ENCODE measurements around the gene ENTPD2. TPM values are rescaled to one million over a fixed set of nuclear protein-coding genes. Genes with fewer than 3 reads are reported as not detected.

ENTPD2 gene
- total RNA-seq (not detected), polyA plus RNA-seq (not detected)

- no peak within 1 kb of the TSS for H3K4me3 ChIP-seq (ENCODE audit: low read length in 2 of 2)
- no peaks in the 10 kb centered on the region for H3K36me3 ChIP-seq (ENCODE audit: insufficient read depth, low read length)
- ChIA-PET CTCF (ENCODE audit: partially characterized antibody) (interaction anchor here (2.5 kb wide), 1 partner anchor 10 kb away, joined by 12 read pairs; no protein-coding TSS in a partner anchor), POLR2A (ENCODE audit: partially characterized antibody) (interaction anchor here (0.7 to 1.0 kb wide), 2 partner anchors 13 to 23 kb away, joined by 3 read pairs; partner anchors contain the start of gene UAP1L1)
- intact Hi-C loops (cut with micrococcal nuclease), result no loop called here
- H3K27ac ChIP-seq (ENCODE audit: low read depth, low read length), result no peak within 1 kb of the TSS
- no peaks in the 10 kb centered on the region for H3K9me3 ChIP-seq (ENCODE audit: control insufficient read depth in 1 of 2, low read length in 2 of 2)
- peaks cover 0 to 5% (median 0%) of the 10 kb centered on the region in 8 donors for H3K9me3 Mint-ChIP-seq
- peaks cover 15% of the 10 kb centered on the region for H3K4me1 ChIP-seq (ENCODE audit: insufficient read depth, low read length)
- H3K4me3 Mint-ChIP-seq, result peak within 1 kb of the TSS in 1 of 8 donors; percentile 12
- H3K36me3 Mint-ChIP-seq, result no peaks in the 10 kb centered on the region
- H3K27ac Mint-ChIP-seq, result no peak within 1 kb of the TSS
- H3K4me1 Mint-ChIP-seq, result peaks cover 0 to 5% (median 3%) of the 10 kb centered on the region in 4 donors
- H3K27me3 Mint-ChIP-seq, result peaks cover 9 to 10% of the 10 kb centered on the region in 2 donors
- H3K27me3 ChIP-seq (ENCODE audit: insufficient read depth, low read length), result peaks cover 32% of the 10 kb centered on the region
- DNase-seq, result peak in 1 of 5 donors; percentile 52
Observed at GRCh38 chr9:137053944-137054931, at the start of gene ENTPD2. Gene ENTPD2 (minus strand): TSS chr9:137054061. CDS start chr9:137053997, 64 bp downstream.

GRCh38 chr9:137103206-137103999, 49.5 kb upstream of the ENTPD2 start:
- Histone ChIP-seq H3K36me3 (ENCODE audit: insufficient read depth, low read length) (peaks cover 64% of the 10 kb centered on the region), H3K4me3 (ENCODE audit: low read length in 2 of 2) (no peak overlapping the region), H3K27ac (ENCODE audit: low read depth, low read length) (no peak overlapping the region), H3K9me3 (ENCODE audit: control insufficient read depth in 1 of 2, low read length in 2 of 2) (no peaks in the 10 kb centered on the region), H3K27me3 (ENCODE audit: insufficient read depth, low read length) (no peaks in the 10 kb centered on the region), H3K4me1 (ENCODE audit: insufficient read depth, low read length) (no peaks in the 10 kb centered on the region)
- Mint-ChIP-seq H3K4me3 (no peak overlapping the region), H3K4me1 (peaks cover 0 to 4% (median 0%) of the 10 kb centered on the region in 4 donors), H3K27me3 (no peaks in the 10 kb centered on the region), H3K36me3 (peaks cover 8 to 16% of the 10 kb centered on the region in 2 donors), H3K27ac (no peak overlapping the region), H3K9me3 (no peaks in the 10 kb centered on the region)
- CTCF ChIA-PET (ENCODE audit: partially characterized antibody), result interaction anchor here (1.8 kb wide), 1 partner anchor 8 kb away, joined by 5 read pairs; no protein-coding TSS in a partner anchor
- intact Hi-C loops (cut with micrococcal nuclease), result no loop called here
- no peak for DNase-seq
- POLR2A ChIA-PET (ENCODE audit: partially characterized antibody), result no interaction called here

- POLR2A ChIA-PET (ENCODE audit: partially characterized antibody), result no interaction called here
- Histone ChIP-seq H3K27me3 (ENCODE audit: insufficient read depth, low read length) (no peaks in the 10 kb centered on the region), H3K4me3 (ENCODE audit: low read length in 2 of 2) (no peak overlapping the region), H3K4me1 (ENCODE audit: insufficient read depth, low read length) (peaks cover 25% of the 10 kb centered on the region), H3K36me3 (ENCODE audit: insufficient read depth, low read length) (peaks cover 48% of the 10 kb centered on the region), H3K9me3 (ENCODE audit: control insufficient read depth in 1 of 2, low read length in 2 of 2) (no peaks in the 10 kb centered on the region), H3K27ac (ENCODE audit: low read depth, low read length) (no peak overlapping the region)
- Mint-ChIP-seq H3K27ac (peak overlapping the region in 2 of 7 donors; percentile 29 to 83), H3K4me1 (peaks cover 10 to 22% (median 17%) of the 10 kb centered on the region in 4 donors), H3K4me3 (no peak overlapping the region), H3K9me3 (peaks cover 0 to 1% (median 0%) of the 10 kb centered on the region in 8 donors), H3K36me3 (peaks cover 13 to 24% of the 10 kb centered on the region in 2 donors), H3K27me3 (no peaks in the 10 kb centered on the region)
- CTCF ChIA-PET (ENCODE audit: partially characterized antibody), result no interaction called here
- intact Hi-C loops (cut with micrococcal nuclease), result no loop called here
- no peak for DNase-seq
Observed at GRCh38 chr9:137099231-137099630, 45.4 kb upstream of the ENTPD2 start.

GRCh38 chr9:137097761-137098462, 44.1 kb upstream of the ENTPD2 start:
- no peak overlapping the region for H3K27ac ChIP-seq (ENCODE audit: low read depth, low read length)
- POLR2A ChIA-PET (ENCODE audit: partially characterized antibody), result interaction anchor here (1.1 to 1.9 kb wide), 2 partner anchors 11 to 91 kb away, joined by 3 to 6 read pairs; partner anchors contain the start of genes ANAPC2, MAN1B1 and SSNA1

GRCh38 chr9:137096785-137097546, 43.1 kb upstream of the ENTPD2 start:
- peak overlapping the region in 1 of 2 donors; percentile 65 for H3K4me3 ChIP-seq (ENCODE audit: low read length in 2 of 2)
- H3K27ac ChIP-seq (ENCODE audit: low read depth, low read length), result peak overlapping the region; percentile 80
- H3K36me3 ChIP-seq (ENCODE audit: insufficient read depth, low read length), result peaks cover 28% of the 10 kb centered on the region
- H3K27me3 ChIP-seq (ENCODE audit: insufficient read depth, low read length), result no peaks in the 10 kb centered on the region
- POLR2A ChIA-PET (ENCODE audit: partially characterized antibody), result interaction anchor here (1.4 to 2.9 kb wide), 7 partner anchors 9 to 143 kb away, joined by 3 to 86 read pairs (median 19); partner anchors contain the start of genes ANAPC2, DPP7, MAN1B1 and RNF208
- intact Hi-C loops (cut with micrococcal nuclease), result no loop called here
- no peak for DNase-seq
- H3K9me3 ChIP-seq (ENCODE audit: control insufficient read depth in 1 of 2, low read length in 2 of 2), result no peaks in the 10 kb centered on the region
- H3K27ac Mint-ChIP-seq, result peak overlapping the region; percentile 88 to 97 (median 96)
- peaks cover 0 to 4% (median 0%) of the 10 kb centered on the region in 8 donors for H3K9me3 Mint-ChIP-seq
- CTCF ChIA-PET (ENCODE audit: partially characterized antibody), result interaction anchor here (1.6 to 3.1 kb wide), 6 partner anchors 10 to 68 kb away, joined by 5 to 38 read pairs (median 10); partner anchors contain the start of genes DPP7, MAN1B1, NPDC1 and UAP1L1
- peak overlapping the region in 7 of 8 donors; percentile 4 to 89 (median 87) for H3K4me3 Mint-ChIP-seq
- peaks cover 25% of the 10 kb centered on the region for H3K4me1 ChIP-seq (ENCODE audit: insufficient read depth, low read length)
- H3K36me3 Mint-ChIP-seq, result peaks cover 19 to 32% of the 10 kb centered on the region in 2 donors
- H3K4me1 Mint-ChIP-seq, result peaks cover 14 to 31% (median 18%) of the 10 kb centered on the region in 4 donors
- no peaks in the 10 kb centered on the region for H3K27me3 Mint-ChIP-seq

More at GRCh38 chr9:137097761-137098462, 44.1 kb upstream of the ENTPD2 start:
- no peak overlapping the region for H3K4me3 Mint-ChIP-seq
- peaks cover 12 to 24% (median 18%) of the 10 kb centered on the region in 4 donors for H3K4me1 Mint-ChIP-seq
- intact Hi-C loops (cut with micrococcal nuclease), result no loop called here
- H3K27me3 Mint-ChIP-seq, result no peaks in the 10 kb centered on the region
- CTCF ChIA-PET (ENCODE audit: partially characterized antibody), result interaction anchor here (3.1 kb wide), 1 partner anchor 11 kb away, joined by 38 read pairs; the partner anchor contains the start of gene MAN1B1
- peaks cover 0 to 1% (median 0%) of the 10 kb centered on the region in 8 donors for H3K9me3 Mint-ChIP-seq
- no peaks in the 10 kb centered on the region for H3K27me3 ChIP-seq (ENCODE audit: insufficient read depth, low read length)
- no peak for DNase-seq
- peak overlapping the region in 3 of 7 donors; percentile 25 to 53 (median 42) for H3K27ac Mint-ChIP-seq
- H3K4me3 ChIP-seq (ENCODE audit: low read length in 2 of 2), result no peak overlapping the region
- H3K4me1 ChIP-seq (ENCODE audit: insufficient read depth, low read length), result peaks cover 25% of the 10 kb centered on the region
- H3K36me3 ChIP-seq (ENCODE audit: insufficient read depth, low read length), result peaks cover 36% of the 10 kb centered on the region
- H3K9me3 ChIP-seq (ENCODE audit: control insufficient read depth in 1 of 2, low read length in 2 of 2), result no peaks in the 10 kb centered on the region
- H3K36me3 Mint-ChIP-seq, result peaks cover 13 to 25% of the 10 kb centered on the region in 2 donors

Data from CD4-positive, alpha-beta memory T cell (primary cell).